SK-N-SH treated with all-trans-retinoic acid at 6 μM for 48 hours (cell line): ENCODE results near the gene PRKCE.

Source experiments
- CSDC2 ChIP-seq: fragments of 250-450 bp; sonication (Bioruptor Pico); IDR thresholded peaks from 2 replicates; pipeline ENCODE4 v1.5.0; 2020; ENCODE audit warnings: mild to moderate bottlenecking, moderate library complexity
- ESRRG ChIP-seq: fragments of 250-450 bp; sonication (Bioruptor Pico); IDR thresholded peaks from 2 replicates; pipeline ENCODE4 v1.6.1; 2021; ENCODE audit warnings: mild to moderate bottlenecking
- OSR1 ChIP-seq: fragments of 250-450 bp; sonication (Bioruptor Pico); IDR thresholded peaks from 2 replicates; pipeline ENCODE4 v1.8.0; 2022; ENCODE audit warnings: moderate library complexity, mild to moderate bottlenecking, inconsistent platforms
- PATZ1 ChIP-seq: fragments of 250-450 bp; sonication (Bioruptor Pico); IDR thresholded peaks from 2 replicates; pipeline ENCODE4 v1.8.0; 2020; ENCODE audit warnings: mild to moderate bottlenecking, moderate library complexity, borderline replicate concordance
- POU6F1 ChIP-seq: fragments of 250-450 bp; sonication (Bioruptor Pico); IDR thresholded peaks from 2 replicates; pipeline ENCODE4 v1.8.0; 2021; ENCODE audit warnings: low read depth, mild to moderate bottlenecking, moderate library complexity, borderline replicate concordance
- SNAI2 ChIP-seq: fragments of 250-450 bp; sonication (Bioruptor Pico); IDR thresholded peaks from 2 replicates; pipeline ENCODE4 v1.5.0; 2020; ENCODE audit warnings: mild to moderate bottlenecking, moderate library complexity
- TOX ChIP-seq: fragments of 250-450 bp; sonication (Bioruptor Pico); IDR thresholded peaks from 2 replicates; pipeline ENCODE4 v1.8.0; 2021; ENCODE audit warnings: mild to moderate bottlenecking, moderate library complexity, borderline replicate concordance
- TSHZ2 ChIP-seq: fragments of 250-450 bp; sonication (Bioruptor Pico); IDR thresholded peaks from 2 replicates; pipeline ENCODE4 v1.5.0; 2020; ENCODE audit warnings: mild to moderate bottlenecking, moderate library complexity
- ZNF70 ChIP-seq: fragments of 450-650 bp; formaldehyde crosslinking; IDR thresholded peaks from 2 replicates; pipeline ENCODE4 v1.5.0; 2020; ENCODE audit warnings: mild to moderate bottlenecking, moderate library complexity

- TF ChIP-seq OSR1 (CRISPR knock-in tag) (no peak), SNAI2 (CRISPR knock-in tag) (no peak), ZNF70 (no peak), TOX (CRISPR knock-in tag) (no peak), CSDC2 (CRISPR knock-in tag) (no peak), ESRRG (CRISPR knock-in tag) (no peak), PATZ1 (CRISPR knock-in tag) (no peak), POU6F1 (CRISPR knock-in tag) (no peak), TSHZ2 (CRISPR knock-in tag) (no peak)
These were observed 520.6 kb downstream of the PRKCE start for GRCh38 chr2:46171996-46172546.
